ENCODE data around the gene SEPHS1. TPM values are rescaled to one million over a fixed set of nuclear protein-coding genes. Genes with fewer than 3 reads are reported as not detected.
"Not testable (repeated sequence)": the region's sequence is repeated elsewhere in the genome, so short reads cannot be mapped to it uniquely, and the experiment has no call there.

Gene SEPHS1
- total RNA-seq, 1 donor from 2014 or later, result 67.5 TPM

GRCh38 chr10:13382703-13383398 is 34.8 kb upstream of the SEPHS1 start:
- Mint-ChIP-seq H3K27me3 (ENCODE audit: unreplicated experiment) (peaks cover 54% of the 10 kb centered on the region), H3K4me1 (ENCODE audit: unreplicated experiment) (peaks cover 4% of the 10 kb centered on the region), H3K27ac (ENCODE audit: unreplicated experiment) (no peak overlapping the region), H3K4me3 (ENCODE audit: unreplicated experiment) (no peak overlapping the region), H3K9me3 (ENCODE audit: unreplicated experiment) (no peaks in the 10 kb centered on the region), H3K36me3 (ENCODE audit: unreplicated experiment) (peaks cover 1% of the 10 kb centered on the region)
- no peak for TF ChIP-seq CTCF (IDR thresholded peaks at IDR 0.05)
- no peak for DNase-seq (ENCODE audit: extremely low spot score, unreplicated experiment)

GRCh38 chr10:13379061-13379460 is 31.0 kb upstream of the SEPHS1 start:
- peaks cover 45% of the 10 kb centered on the region for H3K27me3 Mint-ChIP-seq (ENCODE audit: unreplicated experiment)
- H3K4me3 Mint-ChIP-seq (ENCODE audit: unreplicated experiment); H3K36me3 Mint-ChIP-seq (ENCODE audit: unreplicated experiment); H3K27ac Mint-ChIP-seq (ENCODE audit: unreplicated experiment); H3K9me3 Mint-ChIP-seq (ENCODE audit: unreplicated experiment); DNase-seq (ENCODE audit: extremely low spot score, unreplicated experiment); H3K4me1 Mint-ChIP-seq (ENCODE audit: unreplicated experiment): not testable (repeated sequence)

- Mint-ChIP-seq H3K4me3 (ENCODE audit: unreplicated experiment) (no peak overlapping the region), H3K4me1 (ENCODE audit: unreplicated experiment) (no peaks in the 10 kb centered on the region), H3K36me3 (ENCODE audit: unreplicated experiment) (peaks cover 1% of the 10 kb centered on the region), H3K9me3 (ENCODE audit: unreplicated experiment) (no peaks in the 10 kb centered on the region), H3K27ac (ENCODE audit: unreplicated experiment) (no peak overlapping the region), H3K27me3 (ENCODE audit: unreplicated experiment) (peaks cover 31% of the 10 kb centered on the region)
- TF ChIP-seq CTCF (IDR thresholded peaks at IDR 0.05), result no peak
- DNase-seq (ENCODE audit: extremely low spot score, unreplicated experiment), result no peak
These were observed 28.7 kb upstream of the SEPHS1 start for GRCh38 chr10:13376746-13377145.

- H3K27me3 Mint-ChIP-seq (ENCODE audit: unreplicated experiment), result peaks cover 28% of the 10 kb centered on the region
- peaks cover 1% of the 10 kb centered on the region for H3K36me3 Mint-ChIP-seq (ENCODE audit: unreplicated experiment)
- no peak for DNase-seq (ENCODE audit: extremely low spot score, unreplicated experiment)
- H3K4me3 Mint-ChIP-seq (ENCODE audit: unreplicated experiment), result no peak overlapping the region
- no peak overlapping the region for H3K27ac Mint-ChIP-seq (ENCODE audit: unreplicated experiment)
- no peaks in the 10 kb centered on the region for H3K4me1 Mint-ChIP-seq (ENCODE audit: unreplicated experiment)
- no peaks in the 10 kb centered on the region for H3K9me3 Mint-ChIP-seq (ENCODE audit: unreplicated experiment)
- TF ChIP-seq CTCF (IDR thresholded peaks at IDR 0.05), result no peak
These were observed 28.2 kb upstream of the SEPHS1 start for GRCh38 chr10:13376297-13376696.

GRCh38 chr10:13375791-13376190 is 27.7 kb upstream of the SEPHS1 start:
- H3K36me3 Mint-ChIP-seq (ENCODE audit: unreplicated experiment), result no peaks in the 10 kb centered on the region
- DNase-seq (ENCODE audit: extremely low spot score, unreplicated experiment), result no peak
- H3K4me1 Mint-ChIP-seq (ENCODE audit: unreplicated experiment), result no peaks in the 10 kb centered on the region
- H3K27ac Mint-ChIP-seq (ENCODE audit: unreplicated experiment), result no peak overlapping the region
- no peaks in the 10 kb centered on the region for H3K9me3 Mint-ChIP-seq (ENCODE audit: unreplicated experiment)
- no peak for TF ChIP-seq CTCF (IDR thresholded peaks at IDR 0.05)
- peaks cover 26% of the 10 kb centered on the region for H3K27me3 Mint-ChIP-seq (ENCODE audit: unreplicated experiment)
- no peak overlapping the region for H3K4me3 Mint-ChIP-seq (ENCODE audit: unreplicated experiment)
